H9 (cell line): ENCODE measurements around the gene STXBP5L. TPM values are rescaled to one million over a fixed set of nuclear protein-coding genes. Genes with fewer than 3 reads are reported as not detected.

Experiments
- DNase-seq: peaks from one replicate; pipeline ENCODE4 v3.0.0-alpha.2; 2017
- H2AFZ ChIP-seq: one replicate; pipeline ENCODE4 v1.6.1; 2013; ENCODE audit warnings: mild to moderate bottlenecking, low read length, control low read depth, moderate library complexity
- H2AK5ac ChIP-seq: 2 replicates; pipeline ENCODE4 v1.6.1; 2013; ENCODE audit warnings: low read length, control low read depth, mixed read lengths; ENCODE audit not compliant: insufficient read length
- H2BK120ac ChIP-seq: one replicate; pipeline ENCODE4 v1.6.1; 2013; ENCODE audit warnings: low read depth, mild to moderate bottlenecking, low read length, control low read depth, inconsistent platforms; ENCODE audit not compliant: poor library complexity, severe bottlenecking
- H2BK12ac ChIP-seq: 2 replicates; pipeline ENCODE4 v1.6.1; 2013; ENCODE audit warnings: low read length, control low read depth, mixed read lengths, low read depth; ENCODE audit not compliant: insufficient read length
- H2BK15ac ChIP-seq: 2 replicates; pipeline ENCODE4 v1.6.1; 2013; ENCODE audit warnings: low read depth, low read length, control low read depth
- H2BK20ac ChIP-seq: one replicate; pipeline ENCODE4 v1.6.1; 2013; ENCODE audit warnings: low read depth, mild to moderate bottlenecking, low read length, control low read depth, inconsistent platforms; ENCODE audit not compliant: poor library complexity, severe bottlenecking
- H2BK5ac ChIP-seq: 2 replicates; pipeline ENCODE4 v1.6.1; 2013; ENCODE audit warnings: low read length, control low read depth, mixed read lengths; ENCODE audit not compliant: insufficient read length
- H3K14ac ChIP-seq: 2 replicates; pipeline ENCODE4 v1.6.1; 2013; ENCODE audit warnings: low read length, control low read depth; ENCODE audit not compliant: insufficient read depth
- H3K18ac ChIP-seq: 2 replicates; pipeline ENCODE4 v1.6.1; 2013; ENCODE audit warnings: low read depth, mild to moderate bottlenecking, mixed read lengths, low read length, control low read depth; ENCODE audit not compliant: insufficient read length
- H3K23ac ChIP-seq: 2 replicates; pipeline ENCODE4 v1.6.1; 2013; ENCODE audit warnings: low read length, control low read depth, mixed read lengths, low read depth; ENCODE audit not compliant: insufficient read length
- H3K23me2 ChIP-seq: 2 replicates; pipeline ENCODE4 v1.6.1; 2013; ENCODE audit warnings: low read depth, mild to moderate bottlenecking, mixed read lengths, low read length, control low read depth; ENCODE audit not compliant: insufficient read length, poor library complexity, severe bottlenecking
- H3K27ac ChIP-seq: 2 replicates; pipeline ENCODE4 v1.5.1; 2013; ENCODE audit warnings: low read length, control low read depth, mixed read lengths, low read depth; ENCODE audit not compliant: insufficient read length
- H3K27me3 ChIP-seq: 2 replicates; pipeline ENCODE4 v1.6.1; 2013; ENCODE audit warnings: low read length, control low read depth, inconsistent platforms; ENCODE audit not compliant: insufficient read depth
- H3K4ac ChIP-seq: 2 replicates; pipeline ENCODE4 v1.6.1; 2013; ENCODE audit warnings: low read depth, mild to moderate bottlenecking, control low read depth, inconsistent platforms, low read length, moderate library complexity
- H3K4me1 ChIP-seq: 2 replicates; pipeline ENCODE4 v1.6.1; 2013; ENCODE audit warnings: low read length, control low read depth, inconsistent platforms; ENCODE audit not compliant: insufficient read depth
- H3K4me2 ChIP-seq: 2 replicates; pipeline ENCODE4 v1.6.1; 2013; ENCODE audit warnings: low read length, control low read depth, mixed read lengths; ENCODE audit not compliant: insufficient read length, insufficient read depth
- H3K56ac ChIP-seq: 2 replicates; pipeline ENCODE4 v1.6.1; 2013; ENCODE audit warnings: low read depth, mild to moderate bottlenecking, mixed read lengths, low read length, control low read depth; ENCODE audit not compliant: insufficient read length
- H3K79me1 ChIP-seq: 2 replicates; pipeline ENCODE4 v1.6.1; 2013; ENCODE audit warnings: low read depth, mild to moderate bottlenecking, moderate library complexity, low read length, control low read depth, inconsistent platforms; ENCODE audit not compliant: insufficient read depth, poor library complexity, severe bottlenecking
- H3K79me2 ChIP-seq: 2 replicates; pipeline ENCODE4 v1.6.1; 2013; ENCODE audit warnings: low read length, control low read depth, inconsistent platforms; ENCODE audit not compliant: insufficient read depth
- H3K9ac ChIP-seq: 2 replicates; pipeline ENCODE4 v1.6.1; 2013; ENCODE audit warnings: low read length, control low read depth, mixed read lengths; ENCODE audit not compliant: insufficient read length; ENCODE audit errors: extremely low read depth
- H3K9me3 ChIP-seq: one replicate; pipeline ENCODE4 v1.6.1; 2013; ENCODE audit warnings: low read depth, low read length, inconsistent platforms; ENCODE audit not compliant: control insufficient read depth
- H3T11ph ChIP-seq: one replicate; pipeline ENCODE4 v1.6.1; 2013; ENCODE audit warnings: mild to moderate bottlenecking, low read length, control low read depth, inconsistent platforms
- H4K20me1 ChIP-seq: one replicate; pipeline ENCODE4 v1.6.1; 2013; ENCODE audit not compliant: control insufficient read depth, insufficient read length, insufficient read depth
- H4K5ac ChIP-seq: 2 replicates; pipeline ENCODE4 v1.6.1; 2013; ENCODE audit warnings: low read depth, mild to moderate bottlenecking, mixed read lengths, low read length, control low read depth; ENCODE audit not compliant: insufficient read length
- H4K8ac ChIP-seq: replicated peaks from 2 replicates; pipeline ENCODE4 v1.6.1; 2013; ENCODE audit warnings: low read length, control low read depth, mixed read lengths, low read depth; ENCODE audit not compliant: insufficient read length
- H4K91ac ChIP-seq: 2 replicates; pipeline ENCODE4 v1.6.1; 2013; ENCODE audit warnings: low read depth, mild to moderate bottlenecking, moderate library complexity, mixed read lengths, low read length, control low read depth; ENCODE audit not compliant: insufficient read length
- H3K27ac Mint-ChIP-seq, 3 experiments: 2 replicates in 2 of 3; 3 replicates in 1 of 3; pipeline ENCODE4 v1.8.0; 2020 to 2021; ENCODE audit warnings: mixed read lengths in 3 of 3, mild to moderate bottlenecking in 1 of 3, moderate library complexity in 1 of 3
- H3K27me3 Mint-ChIP-seq: 2 replicates; pipeline ENCODE4 v1.8.0; 2021; ENCODE audit warnings: low read depth, mild to moderate bottlenecking, moderate library complexity, mixed read lengths
- H3K36me3 Mint-ChIP-seq, 3 experiments: 2 replicates in 2 of 3; 3 replicates in 1 of 3; pipeline ENCODE4 v1.8.0; 2020 to 2021; ENCODE audit warnings: low read depth in 3 of 3, mixed read lengths in 3 of 3; ENCODE audit not compliant: insufficient read depth in 1 of 3
- H3K4me1 Mint-ChIP-seq, 2 experiments: 2 replicates each; pipeline ENCODE4 v1.8.0; 2020; ENCODE audit warnings: mixed read lengths in 2 of 2
- H3K4me3 Mint-ChIP-seq, 2 experiments: 2 replicates in 1 of 2; 3 replicates in 1 of 2; pipeline ENCODE4 v1.8.0; 2020 to 2021; ENCODE audit warnings: mild to moderate bottlenecking in 2 of 2, mixed read lengths in 2 of 2, moderate library complexity in 1 of 2
- H3K9me3 Mint-ChIP-seq, 2 experiments: 2 replicates in 1 of 2; 3 replicates in 1 of 2; pipeline ENCODE4 v1.8.0; 2020; ENCODE audit warnings: mild to moderate bottlenecking in 2 of 2, mixed read lengths in 2 of 2, moderate library complexity in 1 of 2
- WGBS: extraction: QIAGEN DNeasy Blood & Tissue Kit; methylation state at CpG from one replicate; pipeline ENCODE4 v1.1.7; 2013; ENCODE audit warnings: missing lambda C conversion rate, low lambda C conversion rate, mixed read lengths; ENCODE audit not compliant: insufficient read length; ENCODE audit errors: extremely low coverage; 5-methylcytosine and 5-hydroxymethylcytosine counted together
- total RNA-seq: library from RNA; stranded (reverse); gene quantifications from 2 replicates; pipeline ENCODE4 v1.2.1, GENCODE V29; 2021
- TF ChIP-seq, protein P1 (sequence below): fragments of 200-600 bp; sonication (generic); conservative IDR thresholded peaks from 3 replicates; pipeline ENCODE4 v1.8.0; 2021; ENCODE audit warnings: antibody characterized with exemption, mild to moderate bottlenecking

The STXBP5L gene
- total RNA-seq, 1 experiment from 2014 or later, result 4.7 TPM

GRCh38 chr3:120983321-120983665, 75.3 kb downstream of the STXBP5L start:
- no peak overlapping the region for H3K27ac ChIP-seq
- no CpG with 5 or more reads among the region's 1 CpG for WGBS
- no peak overlapping the region for H2AK5ac ChIP-seq
- no peak overlapping the region for H3K9ac ChIP-seq
- no peaks in the 10 kb centered on the region for H4K20me1 ChIP-seq
- no peak overlapping the region for H2BK20ac ChIP-seq
- peaks cover 32 to 36% of the 10 kb centered on the region in 2 experiments for H3K9me3 Mint-ChIP-seq
- H4K91ac ChIP-seq, result no peak overlapping the region
- no peak overlapping the region for H3K14ac ChIP-seq
- no peak overlapping the region for H3K56ac ChIP-seq
- no peak overlapping the region for H4K8ac ChIP-seq
- H2BK15ac ChIP-seq, result no peak overlapping the region
- no peaks in the 10 kb centered on the region for H3K4me1 ChIP-seq
- H2BK120ac ChIP-seq, result no peak overlapping the region
- no peaks in the 10 kb centered on the region; the same call in 1 of the 2 replicates for H3K27me3 Mint-ChIP-seq
- H3T11ph ChIP-seq, result no peak overlapping the region
- no peaks in the 10 kb centered on the region for H3K79me2 ChIP-seq
- no peak for DNase-seq
- no peak overlapping the region for H3K18ac ChIP-seq
- no peak overlapping the region for H3K4ac ChIP-seq
- no peaks in the 10 kb centered on the region for H3K79me1 ChIP-seq
- TF ChIP-seq, protein P1, sequence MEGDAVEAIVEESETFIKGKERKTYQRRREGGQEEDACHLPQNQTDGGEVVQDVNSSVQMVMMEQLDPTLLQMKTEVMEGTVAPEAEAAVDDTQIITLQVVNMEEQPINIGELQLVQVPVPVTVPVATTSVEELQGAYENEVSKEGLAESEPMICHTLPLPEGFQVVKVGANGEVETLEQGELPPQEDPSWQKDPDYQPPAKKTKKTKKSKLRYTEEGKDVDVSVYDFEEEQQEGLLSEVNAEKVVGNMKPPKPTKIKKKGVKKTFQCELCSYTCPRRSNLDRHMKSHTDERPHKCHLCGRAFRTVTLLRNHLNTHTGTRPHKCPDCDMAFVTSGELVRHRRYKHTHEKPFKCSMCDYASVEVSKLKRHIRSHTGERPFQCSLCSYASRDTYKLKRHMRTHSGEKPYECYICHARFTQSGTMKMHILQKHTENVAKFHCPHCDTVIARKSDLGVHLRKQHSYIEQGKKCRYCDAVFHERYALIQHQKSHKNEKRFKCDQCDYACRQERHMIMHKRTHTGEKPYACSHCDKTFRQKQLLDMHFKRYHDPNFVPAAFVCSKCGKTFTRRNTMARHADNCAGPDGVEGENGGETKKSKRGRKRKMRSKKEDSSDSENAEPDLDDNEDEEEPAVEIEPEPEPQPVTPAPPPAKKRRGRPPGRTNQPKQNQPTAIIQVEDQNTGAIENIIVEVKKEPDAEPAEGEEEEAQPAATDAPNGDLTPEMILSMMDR, result no peak
- H2AFZ ChIP-seq, result no peak overlapping the region
- no peaks in the 10 kb centered on the region for H3K9me3 ChIP-seq
- H2BK12ac ChIP-seq, result no peak overlapping the region
- no peak overlapping the region for H3K4me3 Mint-ChIP-seq
- H3K27me3 ChIP-seq, result no peaks in the 10 kb centered on the region
- H3K23me2 ChIP-seq, result no peaks in the 10 kb centered on the region
- no peak overlapping the region for H3K23ac ChIP-seq
- H3K27ac Mint-ChIP-seq, result peak overlapping the region in 1 of 3 experiments; percentile 74; a peak in 1 of 7 replicates
- H2BK5ac ChIP-seq, result no peak overlapping the region
- no peak overlapping the region for H4K5ac ChIP-seq
- H3K4me1 Mint-ChIP-seq, result peaks cover 9 to 12% of the 10 kb centered on the region in 2 experiments
- H3K4me2 ChIP-seq, result no peak overlapping the region
- H3K36me3 Mint-ChIP-seq, result peaks cover 23 to 41% (median 25%) of the 10 kb centered on the region in 3 experiments
